NCI-H1417 (cell line): ENCODE data around the gene SPDEF.

Source experiments
- DNase-seq, 3 experiments: peaks; one replicate each; lab custom pipeline; 2025; lab: John Stamatoyannopoulos, UW

The SPDEF gene

GRCh38 chr6:34563513-34563870 lies 7.4 kb upstream of the SPDEF start:
- no peak for DNase-seq

GRCh38 chr6:34562861-34563512 lies 6.9 kb upstream of the SPDEF start:
- no peak for DNase-seq

GRCh38 chr6:34562350-34562749 lies 6.2 kb upstream of the SPDEF start:
- no peak for DNase-seq

- no peak for DNase-seq
Measured at GRCh38 chr6:34561227-34561530, 5.0 kb upstream of the SPDEF start.

GRCh38 chr6:34560366-34561226 lies 4.5 kb upstream of the SPDEF start:
- DNase-seq: peak in 2 of 3 experiments; percentile 44 to 70

GRCh38 chr6:34559651-34560365 lies 3.7 kb upstream of the SPDEF start:
- peak in 1 of 3 experiments; percentile 38 for DNase-seq

DNA sequence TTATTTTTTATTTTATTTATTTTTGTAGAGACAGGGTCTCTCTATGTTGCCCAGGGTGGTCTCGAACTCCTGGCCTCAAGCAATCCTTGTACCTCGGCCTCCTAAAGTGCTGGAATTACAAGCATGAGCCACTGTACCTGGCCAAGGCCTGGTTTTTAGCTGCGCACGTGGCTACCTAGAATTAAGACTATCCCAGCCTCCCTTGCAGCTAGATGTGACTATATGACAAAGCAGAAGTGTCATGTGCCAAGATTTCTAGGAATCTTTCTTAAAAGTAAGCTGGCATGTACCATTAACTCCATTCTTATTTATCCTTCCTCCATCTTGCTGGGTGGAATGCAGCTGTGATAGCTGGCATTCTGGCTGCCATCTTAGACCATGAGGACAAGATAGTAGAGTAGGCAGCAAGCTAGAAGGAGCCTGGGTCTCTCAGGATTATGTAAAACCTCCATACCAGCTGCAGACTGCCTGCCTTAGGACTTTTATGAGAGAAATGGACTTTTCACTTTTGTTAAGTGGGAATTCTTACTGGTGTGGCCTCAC lies 2.1 kb upstream of the SPDEF start:
- no peak for DNase-seq

- DNase-seq: no peak
Measured at GRCh38 chr6:34557228-34557627, 1.1 kb upstream of the SPDEF start.

DNA sequence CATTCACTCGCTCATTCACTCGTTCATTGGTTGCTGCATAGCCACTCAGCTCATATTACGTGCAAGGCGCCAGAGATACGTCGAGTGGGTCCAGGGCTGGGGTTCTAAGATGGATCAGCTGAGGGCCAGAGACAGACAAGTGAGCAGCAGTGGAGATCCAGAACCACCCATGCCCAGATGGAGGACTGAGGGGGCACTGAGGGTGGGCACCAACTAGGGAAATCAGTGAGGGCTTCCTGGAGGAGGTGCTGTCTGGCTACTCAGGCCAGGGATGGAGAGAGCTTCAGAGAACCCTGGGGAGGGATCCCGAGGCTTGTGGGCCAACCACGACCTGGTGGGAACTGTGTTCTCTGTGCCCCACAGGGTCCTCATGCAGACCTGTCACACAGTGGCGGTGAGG lies 364 bp upstream of the SPDEF start:
- DNase-seq: no peak

- DNase-seq: no peak
Measured at GRCh38 chr6:34555328-34555727, 801 bp downstream of the SPDEF start.

- no peak for DNase-seq
Measured at GRCh38 chr6:34555007-34555322, 1.2 kb downstream of the SPDEF start.

- no peak for DNase-seq
Measured at GRCh38 chr6:34554291-34555006, 1.7 kb downstream of the SPDEF start.

DNA sequence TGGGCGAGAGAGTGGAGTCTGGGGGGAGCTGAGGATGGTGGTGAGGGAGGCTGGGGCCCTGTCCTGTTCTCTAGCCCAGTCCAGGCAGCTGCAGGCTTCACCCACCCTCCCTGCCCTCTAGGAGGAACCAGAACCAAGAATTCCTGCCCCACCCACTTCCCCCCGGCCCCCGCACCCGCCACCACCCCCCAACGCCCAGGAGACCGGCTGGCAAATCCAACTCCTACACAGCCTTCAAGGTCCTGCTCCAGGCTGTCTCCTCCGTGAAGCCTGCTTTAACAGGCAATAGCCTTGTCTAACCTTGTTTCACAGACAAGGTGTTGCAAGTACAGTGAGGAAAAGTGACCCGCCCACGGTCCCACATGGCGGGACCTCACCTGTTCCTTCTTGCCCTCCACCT lies 2.4 kb downstream of the SPDEF start:
- DNase-seq: no peak

DNA sequence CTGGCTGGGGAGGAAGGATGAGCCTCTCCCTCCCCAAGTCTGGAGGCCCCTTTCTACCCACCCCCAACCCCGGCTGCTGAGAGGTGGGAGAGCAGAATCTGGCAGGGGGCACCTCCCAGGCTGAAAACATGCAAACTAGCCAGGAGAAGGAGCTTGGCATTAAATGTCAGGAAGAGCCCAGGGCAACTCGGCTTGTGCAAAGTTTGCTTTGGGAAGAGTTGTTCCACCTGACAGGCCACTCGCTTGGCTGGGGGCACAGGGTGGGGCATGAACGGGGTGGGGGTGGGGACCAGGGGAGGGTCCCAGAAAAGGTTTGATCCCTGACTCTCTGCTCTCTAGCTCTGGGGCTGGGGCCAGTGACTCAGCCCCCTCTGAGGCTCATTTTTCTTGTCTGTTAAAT lies 3.0 kb downstream of the SPDEF start:
- DNase-seq: no peak

DNA sequence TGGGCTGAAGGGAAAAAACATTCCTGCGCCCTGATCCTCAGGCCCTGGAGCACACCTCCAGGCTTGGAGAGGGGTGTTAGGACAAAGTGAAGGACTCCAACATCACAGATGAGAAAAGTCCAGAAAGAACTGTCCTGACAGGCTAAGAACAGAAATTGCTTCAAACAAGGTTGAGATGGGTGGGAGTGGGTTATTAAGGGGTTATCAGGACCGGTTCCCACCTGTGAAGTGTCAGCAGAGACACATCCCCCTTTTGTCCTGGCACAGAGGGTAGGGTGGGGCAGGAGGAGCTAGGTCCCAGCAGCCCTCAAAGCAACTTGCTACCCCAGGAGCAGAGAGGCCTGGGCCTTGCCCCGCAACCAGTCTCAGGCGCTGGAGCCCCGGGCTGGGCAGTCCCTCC lies 3.5 kb downstream of the SPDEF start:
- no peak for DNase-seq

DNA sequence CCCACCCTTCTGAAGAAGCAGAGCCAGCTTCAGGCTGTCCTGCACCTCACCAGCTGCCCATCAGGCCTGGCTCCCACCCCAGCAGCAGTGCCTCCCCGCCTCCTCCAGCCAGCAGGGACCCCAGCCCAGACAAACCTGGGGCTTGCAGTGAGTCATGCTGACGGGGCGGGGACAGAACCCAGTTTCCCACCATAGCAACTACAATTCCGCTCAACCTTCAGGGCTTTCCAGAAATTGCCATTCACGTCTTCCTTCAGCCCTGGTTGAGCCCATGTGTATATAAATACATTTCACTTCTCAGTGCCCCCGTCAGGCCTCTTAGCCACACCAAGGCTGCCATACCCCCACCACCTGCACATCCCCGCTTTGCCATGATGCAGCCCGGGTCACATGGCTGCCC lies 4.4 kb downstream of the SPDEF start:
- DNase-seq: no peak

GRCh38 chr6:34549804-34550202 lies 6.3 kb downstream of the SPDEF start:
- no peak for DNase-seq

- no peak for DNase-seq
Measured at GRCh38 chr6:34549026-34549803, 6.9 kb downstream of the SPDEF start.

GRCh38 chr6:34547701-34548644 lies 8.2 kb downstream of the SPDEF start:
- no peak for DNase-seq

GRCh38 chr6:34546551-34547321 lies 9.4 kb downstream of the SPDEF start:
- DNase-seq: peak; percentile 7 to 79 (median 66)
